HepG2 (cell line): Measurements from ENCODE around the gene PHF14. TPM values are rescaled to one million over a fixed set of nuclear protein-coding genes. Genes with fewer than 3 reads are reported as not detected.

ENCODE experiments used
- ATAC-seq: fragments of 200-7000 bp; cut with Tn5 transposase; 3 replicates; pipeline ENCODE4 v1.9.1; 2020; ENCODE audit warnings: mild to moderate bottlenecking, moderate library complexity
- BruUV-seq: library from RNA; stranded (reverse); fragments of 400-500 nt; replicated peaks from 2 replicates; lab custom pipeline; 2021; lab: Mats Ljungman, UMichigan
- CTCF ChIA-PET: fragments of 300-600 bp; formaldehyde crosslinking; extraction: SDS; loops from one replicate; lab custom pipeline; 2021; ENCODE audit warnings: low total read pairs, inconsistent platforms, low intra/inter-chr PET ratio; lab: Yijun Ruan, JAX
- POLR2A ChIA-PET: fragments of 350-600 bp; sonication (Branson Sonifier 250); formaldehyde crosslinking; loops from one replicate; lab custom pipeline; 2020; ENCODE audit warnings: antibody characterized with exemption, inconsistent platforms; lab: Yijun Ruan, JAX
- DNase-seq: peaks from one replicate; pipeline ENCODE4 v3.0.0-alpha.2; 2015; ENCODE audit warnings: low spot score
- FAIRE-seq: peaks from 3 replicates; lab custom pipeline; 2011; peaks lifted over from hg19 to GRCh38; lab: Jason Lieb, UNC
- H2AFZ ChIP-seq: one replicate; pipeline ENCODE4 v1.6.1; 2011; ENCODE audit warnings: low read length, inconsistent platforms
- H3K27ac ChIP-seq: fragments of 300-600 bp; 3 replicates; pipeline ENCODE4 v1.8.0; 2011; ENCODE audit warnings: mixed run types, mild to moderate bottlenecking, mixed read lengths, low read length, inconsistent platforms; ENCODE audit not compliant: insufficient read depth; ENCODE audit errors: extremely low read length
- H3K27me3 ChIP-seq, 2 experiments: fragments of 200-600 bp in 1 of 2; 2 replicates in 1 of 2; 3 replicates in 1 of 2; pipeline versions ENCODE4 v1.6.0 to v1.8.0; 2011; ENCODE audit warnings: low read length in 2 of 2, mild to moderate bottlenecking in 2 of 2, moderate library complexity in 2 of 2, inconsistent platforms in 1 of 2; ENCODE audit not compliant: insufficient read depth in 2 of 2, control insufficient read depth in 1 of 2
- H3K36me3 ChIP-seq, 2 experiments: fragments of 200-600 bp in 1 of 2; replicated peaks in 1 of 2; 2 replicates in 1 of 2; 3 replicates in 1 of 2; pipeline versions ENCODE4 v1.5.1 to v1.8.0; 2011; ENCODE audit warnings: low read length in 2 of 2, inconsistent platforms in 1 of 2; ENCODE audit not compliant: insufficient read depth in 2 of 2, control insufficient read depth in 1 of 2
- H3K4me1 ChIP-seq: 2 replicates; pipeline ENCODE4 v1.5.1; 2012; ENCODE audit warnings: low read length, inconsistent platforms; ENCODE audit not compliant: insufficient read depth
- H3K4me2 ChIP-seq: 2 replicates; pipeline ENCODE4 v1.6.0; 2011; ENCODE audit warnings: low read depth, low read length, inconsistent platforms
- H3K4me3 ChIP-seq, 3 experiments: fragments of 200-600 bp in 1 of 3; sonication (generic), shearing (Covaris generic) in 1 of 3; replicated peaks in 1 of 3; 2 replicates each; pipeline ENCODE4 v1.5.1; 2011 to 2016; ENCODE audit warnings: low read length in 3 of 3, inconsistent platforms in 2 of 3, low read depth in 2 of 3, mild to moderate bottlenecking in 2 of 3, control low read depth in 1 of 3, mixed read lengths in 1 of 3; ENCODE audit not compliant: insufficient read depth in 1 of 3
- H3K79me2 ChIP-seq: one replicate; pipeline ENCODE4 v1.6.1; 2011; ENCODE audit warnings: low read length, inconsistent platforms; ENCODE audit not compliant: insufficient read depth
- H3K9ac ChIP-seq: 2 replicates; pipeline ENCODE4 v1.6.0; 2011; ENCODE audit warnings: mild to moderate bottlenecking, low read depth, low read length, inconsistent platforms; ENCODE audit not compliant: insufficient read depth
- H3K9me3 ChIP-seq: 2 replicates; pipeline ENCODE4 v1.5.1; 2012; ENCODE audit warnings: mild to moderate bottlenecking, low read length
- H4K20me1 ChIP-seq: 2 replicates; pipeline ENCODE4 v1.6.0; 2011; ENCODE audit warnings: inconsistent platforms, mild to moderate bottlenecking, low read length, moderate library complexity; ENCODE audit not compliant: insufficient read depth
- EZH2 ChIP-seq: conservative IDR thresholded peaks from 2 replicates; pipeline ENCODE4 v1.6.1; 2012; ENCODE audit warnings: mild to moderate bottlenecking, low read depth, low read length, moderate library complexity
- FIP1L1 ChIP-seq: fragments of 200-400 bp; formaldehyde crosslinking; IDR thresholded peaks from 2 replicates; pipeline ENCODE4 v1.6.1; 2018; ENCODE audit warnings: low read depth, mild to moderate bottlenecking, low read length, moderate library complexity, borderline replicate concordance; ENCODE audit not compliant: insufficient read depth
- IRF1 ChIP-seq: sonication (generic); formaldehyde crosslinking; IDR thresholded peaks from 2 replicates; pipeline ENCODE4 v1.4.0; 2020; ENCODE audit warnings: low read depth, mild to moderate bottlenecking, missing genetic modification reagents
- IRF2 ChIP-seq: IDR thresholded peaks from 2 replicates; pipeline ENCODE4 v1.6.1; 2018; ENCODE audit warnings: missing genetic modification reagents, missing compliant biosample characterization
- KDM6A ChIP-seq: IDR thresholded peaks from 2 replicates; pipeline ENCODE4 v1.6.1; 2016; ENCODE audit warnings: low read depth
- MED8 ChIP-seq: sonication (generic); formaldehyde crosslinking; IDR thresholded peaks from 2 replicates; pipeline ENCODE4 v1.8.1; 2023; ENCODE audit warnings: mild to moderate bottlenecking, missing genetic modification reagents; ENCODE audit not compliant: insufficient replicate concordance
- NFYB ChIP-seq: sonication (generic); formaldehyde crosslinking; IDR thresholded peaks from 2 replicates; pipeline ENCODE4 v1.4.0; 2020; ENCODE audit warnings: missing genetic modification reagents
- NPAS2 ChIP-seq: sonication (generic); formaldehyde crosslinking; IDR thresholded peaks from 2 replicates; pipeline ENCODE4 v1.8.0; 2022; ENCODE audit warnings: mild to moderate bottlenecking, missing genetic modification reagents, borderline replicate concordance
- TRAFD1 ChIP-seq: sonication (generic); formaldehyde crosslinking; IDR thresholded peaks from 2 replicates; pipeline ENCODE4 v1.5.1; 2020; ENCODE audit warnings: missing genetic modification reagents, mild to moderate bottlenecking, borderline replicate concordance
- ZNF816 ChIP-seq: sonication (generic); formaldehyde crosslinking; IDR thresholded peaks from 2 replicates; pipeline ENCODE4 v1.8.0; 2022; ENCODE audit warnings: missing genetic modification reagents, mild to moderate bottlenecking, borderline replicate concordance
- WGBS: methylation state at CpG from one replicate; pipeline ENCODE4 v1.1.6; 2017; ENCODE audit warnings: low lambda C conversion rate; 5-methylcytosine and 5-hydroxymethylcytosine counted together
- in situ Hi-C: cut with HindIII; loops from 2 replicates; pipeline ENCODE4 v1.10.0; 2017; ENCODE audit warnings: low pct_unique_long_range_greater_than_20kb; ENCODE audit not compliant: extremely low pct_ligation_motif_present
- intact Hi-C: fragments of 100-400 bp; cut with micrococcal nuclease; formaldehyde crosslinking; loops from one replicate; pipeline ENCODE4 v1.10.0; 2022; ENCODE audit not compliant: unreplicated experiment
- polyA plus RNA-seq, 8 experiments: library from polyadenylated mRNA; depleted of rRNA in 3 of 8; stranded (reverse) in 7 of 8; unstranded in 1 of 8; fragments of >200 nt; fragmentation: Illumina TruSeq in 4 of 8; extraction: Trizol in 4 of 8; gene quantifications; 2 replicates each; pipeline versions ENCODE4 v1.2.1 to v1.2.3, GENCODE V29; 2011 to 2016; ENCODE audit warnings: low read depth in 4 of 8, missing spikeins in 1 of 8, mixed read lengths in 1 of 8; ENCODE audit not compliant: insufficient read depth in 1 of 8
- total RNA-seq, 5 experiments: library from RNA; depleted of rRNA; stranded (reverse); fragments of >200 nt; fragmentation: Illumina TruSeq; extraction: Trizol; gene quantifications; 2 replicates each; pipeline ENCODE4 v1.2.3, GENCODE V29; 2016; ENCODE audit warnings: low read depth in 1 of 5

The PHF14 gene
- total and polyA plus RNA-seq, 2 of the 13 experiments (the other 11 are each of a cell fraction or from before 2014, with no cell fraction given): 18.9 to 68.7 TPM

GRCh38 chr7:11005202-11005601 is 31.5 kb downstream of the PHF14 start:
- H3K9ac ChIP-seq: no peak overlapping the region
- ChIA-PET CTCF (no interaction called here), POLR2A (no interaction called here)
- H3K27me3 ChIP-seq: no peaks in the 10 kb centered on the region
- TF ChIP-seq IRF1 (no peak), TRAFD1 (CRISPR knock-in tag) (no peak), IRF2 (CRISPR knock-in tag) (no peak), NFYB (no peak)
- H3K4me1 ChIP-seq: peaks cover 19% of the 10 kb centered on the region
- H3K9me3 ChIP-seq: no peaks in the 10 kb centered on the region
- DNase-seq (no peak), ATAC-seq (no peak), FAIRE-seq (no peak)
- intact Hi-C loops: no loop called here
- H3K27ac ChIP-seq: no peak overlapping the region
- no peak overlapping the region for H3K4me3 ChIP-seq
- H3K79me2 ChIP-seq: peaks cover 52% of the 10 kb centered on the region
- H3K4me2 ChIP-seq: no peak overlapping the region
- no peak overlapping the region for H2AFZ ChIP-seq
- BruUV-seq: no TSS peak
- H4K20me1 ChIP-seq: no peaks in the 10 kb centered on the region
- H3K36me3 ChIP-seq: peaks cover 2 to 9% of the 10 kb centered on the region in 2 experiments; a peak in 2 of 5 replicates
- in situ Hi-C loops: no loop called here

- POLR2A ChIA-PET: no interaction called here
- no peaks in the 10 kb centered on the region for H3K27me3 ChIP-seq
- H2AFZ ChIP-seq: no peak overlapping the region
- no peak overlapping the region for H3K4me2 ChIP-seq
- in situ Hi-C loops: no loop called here
- intact Hi-C loops: no loop called here
- H3K4me1 ChIP-seq: peaks cover 14% of the 10 kb centered on the region
- ATAC-seq (no peak), DNase-seq (no peak)
- no peak for TF ChIP-seq NPAS2 (CRISPR knock-in tag)
- TF ChIP-seq ZNF816 (CRISPR knock-in tag): no peak
- TF ChIP-seq EZH2: no peak
- TF ChIP-seq MED8: no peak
- no peak for TF ChIP-seq FIP1L1
- TF ChIP-seq KDM6A (CRISPR knock-in tag): no peak
- TF ChIP-seq, all 625 proteins: peak for 0
- CTCF ChIA-PET: no interaction called here
- FAIRE-seq: no peak
- no TSS peak for BruUV-seq
- no peaks in the 10 kb centered on the region for H4K20me1 ChIP-seq
- peaks cover 3 to 9% of the 10 kb centered on the region in 2 experiments; a peak in 2 of 5 replicates for H3K36me3 ChIP-seq
- peaks cover 50% of the 10 kb centered on the region for H3K79me2 ChIP-seq
- no peak overlapping the region for H3K27ac ChIP-seq
- no peak overlapping the region for H3K9ac ChIP-seq
- no peak overlapping the region for H3K4me3 ChIP-seq
- WGBS: 100% methylated on average over 3 of the region's 3 CpGs
- no peaks in the 10 kb centered on the region for H3K9me3 ChIP-seq
These were observed 32.6 kb downstream of the PHF14 start for GRCh38 chr7:11006291-11006690.
